22Rv1 (cell line): ENCODE measurements around the gene AATK.

Source experiments
- ZFX ChIP-seq: fragments of 450-650 bp; IDR thresholded peaks from 2 replicates; pipeline ENCODE4 v1.6.1; 2017; ENCODE audit warnings: antibody characterized with exemption, borderline replicate concordance
- TF ChIP-seq, protein P1 (sequence below): fragments of 450-650 bp; IDR thresholded peaks from 2 replicates; pipeline ENCODE4 v1.5.1; 2017; ENCODE audit warnings: mild to moderate bottlenecking

DNA sequence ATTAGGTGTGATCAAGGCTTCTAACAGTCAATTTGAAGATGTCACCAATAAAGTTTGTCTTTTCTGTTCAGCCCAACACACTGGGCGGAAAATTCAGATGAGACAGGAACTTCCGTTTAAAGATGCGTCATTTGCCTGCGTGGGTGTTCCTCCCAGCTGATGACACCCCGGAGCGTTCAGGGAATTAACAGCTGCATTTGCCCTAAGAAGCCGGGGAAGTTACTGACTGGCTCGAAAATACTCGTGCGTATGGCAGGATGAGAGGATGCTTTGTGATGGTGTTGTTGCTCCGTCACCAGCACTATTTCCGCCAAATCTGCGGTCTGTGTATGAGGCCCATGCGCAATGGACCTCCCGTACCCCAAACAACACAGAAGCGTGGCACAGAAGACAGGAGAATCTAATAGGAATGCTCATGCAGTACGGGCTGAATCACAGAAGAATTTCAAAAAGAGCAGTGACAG is 12.6 kb downstream of the AATK start:
- TF ChIP-seq, protein P1, sequence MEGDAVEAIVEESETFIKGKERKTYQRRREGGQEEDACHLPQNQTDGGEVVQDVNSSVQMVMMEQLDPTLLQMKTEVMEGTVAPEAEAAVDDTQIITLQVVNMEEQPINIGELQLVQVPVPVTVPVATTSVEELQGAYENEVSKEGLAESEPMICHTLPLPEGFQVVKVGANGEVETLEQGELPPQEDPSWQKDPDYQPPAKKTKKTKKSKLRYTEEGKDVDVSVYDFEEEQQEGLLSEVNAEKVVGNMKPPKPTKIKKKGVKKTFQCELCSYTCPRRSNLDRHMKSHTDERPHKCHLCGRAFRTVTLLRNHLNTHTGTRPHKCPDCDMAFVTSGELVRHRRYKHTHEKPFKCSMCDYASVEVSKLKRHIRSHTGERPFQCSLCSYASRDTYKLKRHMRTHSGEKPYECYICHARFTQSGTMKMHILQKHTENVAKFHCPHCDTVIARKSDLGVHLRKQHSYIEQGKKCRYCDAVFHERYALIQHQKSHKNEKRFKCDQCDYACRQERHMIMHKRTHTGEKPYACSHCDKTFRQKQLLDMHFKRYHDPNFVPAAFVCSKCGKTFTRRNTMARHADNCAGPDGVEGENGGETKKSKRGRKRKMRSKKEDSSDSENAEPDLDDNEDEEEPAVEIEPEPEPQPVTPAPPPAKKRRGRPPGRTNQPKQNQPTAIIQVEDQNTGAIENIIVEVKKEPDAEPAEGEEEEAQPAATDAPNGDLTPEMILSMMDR: no peak
- no peak for TF ChIP-seq ZFX
